Ishikawa (cell line): ENCODE data around the gene ANKRD11.

Experiments used
- CEBPB ChIP-seq: IDR thresholded peaks from 2 replicates; pipeline ENCODE4 v1.6.1; 2012
- CREB1 ChIP-seq: IDR thresholded peaks from 2 replicates; pipeline ENCODE4 v1.6.1; 2012; ENCODE audit warnings: low read depth
- EGR1 ChIP-seq: IDR thresholded peaks from 2 replicates; pipeline ENCODE4 v1.6.1; 2012
- EP300 ChIP-seq: IDR thresholded peaks from 2 replicates; pipeline ENCODE4 v1.6.1; 2012; ENCODE audit warnings: borderline replicate concordance
- MAX ChIP-seq: IDR thresholded peaks from 2 replicates; pipeline ENCODE4 v1.6.1; 2012
- NFIC ChIP-seq: IDR thresholded peaks from 2 replicates; pipeline ENCODE4 v1.6.1; 2012
- RAD21 ChIP-seq: IDR thresholded peaks from 2 replicates; pipeline ENCODE4 v1.6.1; 2012; ENCODE audit warnings: low read depth
- REST ChIP-seq: IDR thresholded peaks from 2 replicates; pipeline ENCODE4 v1.6.1; 2012; ENCODE audit warnings: low read depth, mild to moderate bottlenecking
- TAF1 ChIP-seq: IDR thresholded peaks from 2 replicates; pipeline ENCODE4 v1.6.1; 2012; ENCODE audit warnings: low read depth, mild to moderate bottlenecking
- TCF12 ChIP-seq: IDR thresholded peaks from 2 replicates; pipeline ENCODE4 v1.6.1; 2012; ENCODE audit warnings: low read depth
- TEAD4 ChIP-seq: IDR thresholded peaks from 2 replicates; pipeline ENCODE4 v1.6.1; 2012
- USF1 ChIP-seq: IDR thresholded peaks from 2 replicates; pipeline ENCODE4 v1.6.1; 2012
- YY1 ChIP-seq: IDR thresholded peaks from 2 replicates; pipeline ENCODE4 v1.6.1; 2012; ENCODE audit warnings: low read depth
- ZBTB7A ChIP-seq: IDR thresholded peaks from 2 replicates; pipeline ENCODE4 v1.6.1; 2012; ENCODE audit warnings: low read depth

DNA sequence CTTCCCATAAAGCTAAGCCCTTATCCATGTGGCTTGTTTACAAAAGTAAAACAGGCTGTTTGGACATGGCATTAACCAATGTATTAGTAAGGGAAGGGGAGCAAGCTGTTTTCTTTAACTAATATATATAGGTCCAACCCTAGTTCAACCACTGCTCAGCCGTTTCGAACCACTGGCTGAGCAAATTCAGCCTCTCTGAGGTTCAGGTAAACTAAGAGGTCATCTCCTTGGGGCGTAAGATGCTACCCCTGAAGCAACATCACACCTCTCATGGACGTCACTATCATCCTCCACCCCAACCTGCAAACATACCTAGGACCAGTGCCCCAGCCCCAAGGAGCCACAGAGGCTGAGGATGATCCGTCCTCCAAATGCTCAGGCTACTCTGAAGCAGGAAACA, 45.2 kb downstream of the ANKRD11 start:
- TF ChIP-seq YY1: no peak
- TF ChIP-seq MAX: no peak
- no peak for TF ChIP-seq RAD21
- no peak for TF ChIP-seq EGR1
- no peak for TF ChIP-seq TCF12
- no peak for TF ChIP-seq CREB1
- TF ChIP-seq CEBPB: no peak
- TF ChIP-seq TEAD4: no peak
- no peak for TF ChIP-seq EP300
- no peak for TF ChIP-seq TAF1
- TF ChIP-seq NFIC: no peak
- no peak for TF ChIP-seq ZBTB7A
- no peak for TF ChIP-seq REST
- TF ChIP-seq USF1: no peak
